H1 (cell line): Measurements from ENCODE around the gene TAOK1. TPM values are rescaled to one million over a fixed set of nuclear protein-coding genes. Genes with fewer than 3 reads are reported as not detected.

Experiments used
- CTCF ChIA-PET: fragments of 300-600 bp; sonication (Branson Sonifier 250); formaldehyde crosslinking; loops from one replicate; lab custom pipeline; 2021; ENCODE audit not compliant: partially characterized antibody; lab: Charles Lee
- POLR2A ChIA-PET: fragments of 300-600 bp; sonication (Branson Sonifier 250); formaldehyde crosslinking; loops from one replicate; lab custom pipeline; 2021; ENCODE audit warnings: inconsistent platforms; ENCODE audit not compliant: partially characterized antibody; lab: Charles Lee
- DNase-seq, 2 experiments: peaks; one replicate each; pipeline versions ENCODE4 v3.0.0 to v3.0.0-alpha.2; 2010 to 2022; ENCODE audit warnings: low spot score in 2 of 2, low read depth in 1 of 2, mixed read lengths in 1 of 2
- FAIRE-seq: peaks from 2 replicates; lab custom pipeline; 2011; peaks lifted over from hg19 to GRCh38; lab: Jason Lieb, UNC
- H2AFZ ChIP-seq: 2 replicates; pipeline ENCODE4 v1.8.1; 2012; ENCODE audit warnings: low read length, inconsistent platforms
- H2AK5ac ChIP-seq: 2 replicates; pipeline ENCODE4 v1.6.1; 2013; ENCODE audit warnings: low read depth, low read length
- H2BK120ac ChIP-seq: replicated peaks from 2 replicates; pipeline ENCODE3; 2013; ENCODE audit warnings: low read depth, low read length, inconsistent platforms
- H2BK12ac ChIP-seq: 2 replicates; pipeline ENCODE4 v1.6.1; 2013; ENCODE audit warnings: low read depth, low read length
- H2BK15ac ChIP-seq: 2 replicates; pipeline ENCODE4 v1.6.1; 2013; ENCODE audit warnings: low read length
- H2BK20ac ChIP-seq: 2 replicates; pipeline ENCODE4 v1.6.1; 2013; ENCODE audit warnings: low read length
- H2BK5ac ChIP-seq: 2 replicates; pipeline ENCODE4 v1.6.1; 2013; ENCODE audit warnings: low read depth, low read length
- H3K14ac ChIP-seq: 2 replicates; pipeline ENCODE4 v1.6.1; 2013; ENCODE audit warnings: inconsistent platforms; ENCODE audit not compliant: insufficient read length
- H3K18ac ChIP-seq: 2 replicates; pipeline ENCODE4 v1.6.1; 2013; ENCODE audit warnings: low read length; ENCODE audit errors: extremely low read depth
- H3K23ac ChIP-seq: 2 replicates; pipeline ENCODE4 v1.6.1; 2013; ENCODE audit warnings: inconsistent platforms; ENCODE audit not compliant: insufficient read length
- H3K23me2 ChIP-seq: 2 replicates; pipeline ENCODE4 v1.6.1; 2013; ENCODE audit warnings: low read depth, low read length
- H3K27ac ChIP-seq: 2 replicates; pipeline ENCODE4 v1.6.1; 2011; ENCODE audit warnings: low read depth, low read length, inconsistent platforms
- H3K27me3 ChIP-seq, 4 experiments: replicated peaks in 1 of 4; 1 replicate in 1 of 4; 2 replicates in 3 of 4; pipeline versions ENCODE4 v1.6.1 to v1.8.1; 2011 to 2013; ENCODE audit warnings: low read length in 3 of 4, mild to moderate bottlenecking in 3 of 4, inconsistent platforms in 2 of 4, mixed read lengths in 2 of 4, moderate library complexity in 1 of 4; ENCODE audit not compliant: control insufficient read depth in 3 of 4, insufficient read depth in 3 of 4; ENCODE audit errors: extremely low read depth in 1 of 4
- H3K36me3 ChIP-seq, 4 experiments: 2 replicates each; pipeline versions ENCODE4 v1.6.1 to v1.8.1; 2011 to 2013; ENCODE audit warnings: mild to moderate bottlenecking in 4 of 4, low read length in 3 of 4, moderate library complexity in 2 of 4, control low read depth in 1 of 4, inconsistent platforms in 1 of 4; ENCODE audit not compliant: insufficient read depth in 4 of 4, control insufficient read depth in 2 of 4
- H3K4ac ChIP-seq: replicated peaks from 2 replicates; pipeline ENCODE3; 2013; ENCODE audit warnings: low read length, low read depth, mixed read lengths, inconsistent platforms; ENCODE audit not compliant: insufficient read length
- H3K4me1 ChIP-seq, 4 experiments: replicated peaks in 1 of 4; 1 replicate in 1 of 4; 2 replicates in 3 of 4; pipeline versions ENCODE4 v1.6.1 to v1.8.1; 2011 to 2013; ENCODE audit warnings: low read length in 3 of 4, inconsistent platforms in 2 of 4, mixed read lengths in 1 of 4; ENCODE audit not compliant: insufficient read depth in 4 of 4, control insufficient read depth in 3 of 4
- H3K4me2 ChIP-seq, 2 experiments: 2 replicates each; pipeline versions ENCODE4 v1.6.1 to v1.8.1; 2011 to 2013; ENCODE audit warnings: low read depth in 2 of 2, low read length in 2 of 2, control low read depth in 1 of 2, inconsistent platforms in 1 of 2, mild to moderate bottlenecking in 1 of 2; ENCODE audit not compliant: insufficient read depth in 1 of 2
- H3K4me3 ChIP-seq, 4 experiments: fragments of 200-600, 300-600 bp in 1 of 4; sonication (generic), shearing (Covaris generic), sonication (Bioruptor Twin) in 1 of 4; 2 replicates each; pipeline versions ENCODE4 v1.5.1 to v1.8.1; 2011 to 2016; ENCODE audit warnings: low read length in 4 of 4, low read depth in 3 of 4, control low read depth in 2 of 4, inconsistent platforms in 2 of 4, mild to moderate bottlenecking in 2 of 4, mixed read lengths in 1 of 4, moderate library complexity in 1 of 4; ENCODE audit not compliant: insufficient read depth in 2 of 4; ENCODE audit errors: extremely low read depth in 1 of 4
- H3K56ac ChIP-seq: replicated peaks from 2 replicates; pipeline ENCODE3; 2013; ENCODE audit warnings: low read depth, mild to moderate bottlenecking, mixed read lengths, low read length, inconsistent platforms; ENCODE audit not compliant: insufficient read length
- H3K79me1 ChIP-seq: 2 replicates; pipeline ENCODE4 v1.6.1; 2013; ENCODE audit warnings: low read depth, low read length, control low read depth
- H3K79me2 ChIP-seq, 2 experiments: 2 replicates each; pipeline versions ENCODE4 v1.6.1 to v1.8.1; 2012 to 2013; ENCODE audit warnings: low read length in 2 of 2, mild to moderate bottlenecking in 2 of 2, inconsistent platforms in 1 of 2; ENCODE audit not compliant: insufficient read depth in 2 of 2, control insufficient read depth in 1 of 2
- H3K9ac ChIP-seq, 4 experiments: replicated peaks in 1 of 4; 1 replicate in 1 of 4; 2 replicates in 3 of 4; pipeline versions ENCODE4 v1.6.1 to v1.8.1; 2011 to 2013; ENCODE audit warnings: low read depth in 3 of 4, low read length in 3 of 4, control low read depth in 2 of 4, mild to moderate bottlenecking in 2 of 4, moderate library complexity in 2 of 4, inconsistent platforms in 1 of 4; ENCODE audit errors: extremely low read depth in 1 of 4
- H3K9me3 ChIP-seq, 2 experiments: 2 replicates each; pipeline versions ENCODE4 v1.6.1 to v1.8.1; 2012 to 2013; ENCODE audit warnings: mild to moderate bottlenecking in 2 of 2, moderate library complexity in 2 of 2, control low read depth in 1 of 2, inconsistent platforms in 1 of 2, low read depth in 1 of 2, low read length in 1 of 2, mixed read lengths in 1 of 2; ENCODE audit not compliant: insufficient read depth in 2 of 2
- H4K20me1 ChIP-seq, 2 experiments: replicated peaks in 1 of 2; 2 replicates each; pipeline versions ENCODE3 to v1.8.1; 2011 to 2013; ENCODE audit warnings: inconsistent platforms in 2 of 2, low read length in 2 of 2, mild to moderate bottlenecking in 1 of 2; ENCODE audit not compliant: insufficient read depth in 2 of 2, control insufficient read depth in 1 of 2
- H4K5ac ChIP-seq: 2 replicates; pipeline ENCODE4 v1.6.1; 2013; ENCODE audit warnings: low read length, low read depth, mixed read lengths, inconsistent platforms; ENCODE audit not compliant: insufficient read length
- H4K8ac ChIP-seq: 2 replicates; pipeline ENCODE4 v1.8.0; 2013; ENCODE audit warnings: mild to moderate bottlenecking, moderate library complexity, low read length, inconsistent platforms; ENCODE audit not compliant: insufficient read depth; ENCODE audit errors: extremely low read depth
- H4K91ac ChIP-seq: replicated peaks from 2 replicates; pipeline ENCODE3; 2013; ENCODE audit warnings: low read length, mixed read lengths, inconsistent platforms; ENCODE audit not compliant: insufficient read length
- BRCA1 ChIP-seq: IDR thresholded peaks from 2 replicates; pipeline ENCODE4 v1.6.1; 2012; ENCODE audit warnings: low read depth, low read length, improper control_type of control experiment
- CEBPB ChIP-seq: IDR thresholded peaks from 2 replicates; pipeline ENCODE4 v1.6.1; 2012; ENCODE audit warnings: low read depth, low read length
- CHD2 ChIP-seq: IDR thresholded peaks from 2 replicates; pipeline ENCODE4 v1.6.1; 2012; ENCODE audit warnings: low read length, improper control_type of control experiment
- GABPA ChIP-seq: IDR thresholded peaks from 2 replicates; pipeline ENCODE4 v1.6.1; 2011; ENCODE audit warnings: mild to moderate bottlenecking, low read length, moderate library complexity, borderline replicate concordance; ENCODE audit not compliant: insufficient read depth
- HDAC2 ChIP-seq, 2 experiments: fragments of 300-600 bp in 1 of 2; sonication (generic) in 1 of 2; IDR thresholded peaks; 2 replicates each; pipeline ENCODE4 v1.6.1; 2011 to 2012; ENCODE audit warnings: low read depth in 2 of 2, low read length in 2 of 2, mild to moderate bottlenecking in 2 of 2, moderate library complexity in 2 of 2, borderline replicate concordance in 1 of 2, inconsistent platforms in 1 of 2
- KDM4A ChIP-seq: IDR thresholded peaks from one replicate; pipeline ENCODE4 v1.7.1; 2012; ENCODE audit warnings: low read depth, mild to moderate bottlenecking, moderate library complexity, low read length, inconsistent platforms; ENCODE audit not compliant: severe bottlenecking
- KDM5A ChIP-seq: fragments of 200-600 bp; IDR thresholded peaks from 2 replicates; pipeline ENCODE4 v1.7.1; 2012; ENCODE audit warnings: mild to moderate bottlenecking, low read length, inconsistent platforms, mixed read lengths
- SIN3A ChIP-seq, 2 experiments: IDR thresholded peaks in 1 of 2; conservative IDR thresholded peaks in 1 of 2; 2 replicates each; pipeline ENCODE4 v1.6.1; 2011 to 2012; ENCODE audit warnings: low read length in 2 of 2, improper control_type of control experiment in 1 of 2, low read depth in 1 of 2, mild to moderate bottlenecking in 1 of 2
- SIRT6 ChIP-seq: IDR thresholded peaks from one replicate; pipeline ENCODE4 v1.7.1; 2012; ENCODE audit warnings: low read length, inconsistent platforms
- SIX5 ChIP-seq: IDR thresholded peaks from 2 replicates; pipeline ENCODE4 v1.6.1; 2011; ENCODE audit warnings: mild to moderate bottlenecking, low read depth, low read length
- SP1 ChIP-seq: IDR thresholded peaks from 2 replicates; pipeline ENCODE4 v1.6.1; 2011; ENCODE audit warnings: low read depth, low read length
- TAF1 ChIP-seq: IDR thresholded peaks from 2 replicates; pipeline ENCODE4 v1.6.1; 2011; ENCODE audit warnings: mild to moderate bottlenecking, low read depth, low read length
- TEAD4 ChIP-seq: IDR thresholded peaks from 2 replicates; pipeline ENCODE4 v1.6.1; 2012; ENCODE audit warnings: low read depth, low read length, inconsistent platforms, mixed read lengths
- WGBS, 2 experiments: shearing (Covaris generic) in 1 of 2; methylation state at CpG; one replicate each; pipeline versions ENCODE4 v1.1.6 to v1.1.7; 2013 to 2015; ENCODE audit warnings: low lambda C conversion rate in 2 of 2, mixed read lengths in 2 of 2, inconsistent platforms in 1 of 2, low coverage in 1 of 2, missing lambda C conversion rate in 1 of 2; ENCODE audit not compliant: insufficient replicate concordance in 2 of 2, insufficient coverage in 1 of 2, insufficient read length in 1 of 2; ENCODE audit errors: extremely low coverage in 1 of 2, missing lambda C conversion rate in 1 of 2; 5-methylcytosine and 5-hydroxymethylcytosine counted together
- polyA plus RNA-seq, 7 experiments: library from polyadenylated mRNA; depleted of rRNA in 3 of 7; stranded (reverse) in 5 of 7; unstranded in 2 of 7; fragments of >200 nt in 5 of 7; fragments of 200-250 nt in 2 of 7; gene quantifications; 1 replicate in 5 of 7; 2 replicates in 1 of 7; 4 replicates in 1 of 7; pipeline versions ENCODE4 v1.2.1 to v1.2.3, GENCODE V29; 2011 to 2013; ENCODE audit warnings: missing spikeins in 2 of 7, mixed read lengths in 2 of 7
- total RNA-seq: library from RNA; stranded (reverse); fragmentation: NEBNext Ultra II Directional; extraction: Animal tissue kit (Norgen Biotek cat#: 25700); gene quantifications from 2 replicates; pipeline ENCODE4 v1.2.1, GENCODE V29; 2021
- TF ChIP-seq, protein P1 (sequence below): IDR thresholded peaks from 2 replicates; pipeline ENCODE4 v1.6.1; 2012; ENCODE audit warnings: inconsistent platforms

Gene TAOK1
- total and polyA plus RNA-seq, 2 of the 8 experiments (the other 6 are each of a cell fraction or from before 2014, with no cell fraction given): 12.2 to 90.6 TPM

DNA sequence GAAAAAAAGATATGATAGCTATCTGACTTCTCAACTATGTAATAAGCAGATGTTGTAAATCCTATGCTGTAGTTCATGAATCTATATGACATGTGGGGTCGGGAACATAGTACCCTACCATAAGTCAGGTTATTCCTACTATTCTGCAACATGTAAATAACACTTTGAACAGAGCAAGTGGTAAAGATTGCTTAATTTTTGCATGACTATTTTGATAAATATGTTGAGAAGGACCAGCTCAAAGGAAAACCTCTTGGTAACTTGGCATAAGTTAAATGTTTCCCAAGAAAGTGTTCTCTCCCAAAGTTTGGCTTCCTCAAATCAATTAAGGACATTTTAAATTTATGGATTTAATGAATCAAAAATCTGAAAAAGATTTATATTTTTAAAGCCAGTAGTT, 114.5 kb downstream of the TAOK1 start:
- H3K4me3 ChIP-seq: no peak overlapping the region
- H3K79me1 ChIP-seq: no peaks in the 10 kb centered on the region
- H3K56ac ChIP-seq: no peak overlapping the region
- no peak overlapping the region for H2BK12ac ChIP-seq
- ChIA-PET CTCF (interaction anchor here (5.4 kb wide), 2 partner anchors 32 to 135 kb away, joined by 21 read pairs; no protein-coding TSS in a partner anchor), POLR2A (interaction anchor here (1.0 kb wide), 2 partner anchors 8 to 11 kb away, joined by 3 read pairs; no protein-coding TSS in a partner anchor)
- H2BK5ac ChIP-seq: no peak overlapping the region
- H3K4ac ChIP-seq: no peak overlapping the region
- no peaks in the 10 kb centered on the region for H3K27me3 ChIP-seq
- H3K79me2 ChIP-seq: no peaks in the 10 kb centered on the region
- no peak overlapping the region for H2AFZ ChIP-seq
- peaks cover 5 to 66% (median 19%) of the 10 kb centered on the region in 4 experiments; a peak in 6 of 8 replicates for H3K36me3 ChIP-seq
- no peak overlapping the region for H3K18ac ChIP-seq
- no peak overlapping the region for H2BK120ac ChIP-seq
- no peak overlapping the region for H2AK5ac ChIP-seq
- no peaks in the 10 kb centered on the region for H3K23me2 ChIP-seq
- H3K4me2 ChIP-seq: no peak overlapping the region
- DNase-seq: no peak
- H4K5ac ChIP-seq: no peak overlapping the region
- no peak for FAIRE-seq
- no peaks in the 10 kb centered on the region for H4K20me1 ChIP-seq
- no peak overlapping the region for H4K8ac ChIP-seq
- no peaks in the 10 kb centered on the region for H3K9me3 ChIP-seq
- H4K91ac ChIP-seq: no peak overlapping the region
- H3K9ac ChIP-seq: no peak overlapping the region
- H2BK15ac ChIP-seq: no peak overlapping the region
- no peaks in the 10 kb centered on the region for H3K4me1 ChIP-seq
- no peak overlapping the region for H3K14ac ChIP-seq
- H3K23ac ChIP-seq: no peak overlapping the region
- no peak overlapping the region for H3K27ac ChIP-seq
- no peak overlapping the region for H2BK20ac ChIP-seq
- 100% methylated on average over 1 of the region's 1 CpG; no CpG with 5 or more reads in 1 of the 2 experiments for WGBS, 2 experiments
- TF ChIP-seq TEAD4 (no peak), CHD2 (no peak), CEBPB (no peak), KDM4A (no peak), TAF1 (no peak), HDAC2 (IDR thresholded peaks at IDR 0.05; ENCODE audit: borderline replicate concordance in 1 of 2, low read depth in 2 of 2, low read length in 2 of 2) (no peak), SIN3A (conservative IDR thresholded peaks at IDR 0.05 in 1 of 2, IDR thresholded peaks at IDR 0.05 in 1 of 2; ENCODE audit: low read depth in 1 of 2, low read length in 2 of 2) (no peak), SP1 (no peak), BRCA1 (no peak), GABPA (no peak), SIX5 (no peak), KDM5A (no peak), SIRT6 (no peak)
- TF ChIP-seq, protein P1, sequence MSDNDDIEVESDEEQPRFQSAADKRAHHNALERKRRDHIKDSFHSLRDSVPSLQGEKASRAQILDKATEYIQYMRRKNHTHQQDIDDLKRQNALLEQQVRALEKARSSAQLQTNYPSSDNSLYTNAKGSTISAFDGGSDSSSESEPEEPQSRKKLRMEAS: no peak
